A549 treated with AZD9567 at 1 μM for 4 hours (cell line): ENCODE measurements around the gene ANKRD45. TPM values are rescaled to one million over a fixed set of nuclear protein-coding genes. Genes with fewer than 3 reads are reported as not detected.

Experiments used
- total RNA-seq: library from RNA; stranded (reverse); fragments of 200-300 nt; extraction: Qiagen RNA extraction; gene quantifications from 5 replicates; pipeline ENCODE4 v1.2.3, GENCODE V29; 2022; ENCODE audit not compliant: insufficient read depth

ANKRD45 gene
- total RNA-seq = 0.11 to 0.16 TPM (median 0.12 TPM) in 4 of 5 replicates, not detected in the other

GRCh38 chr1:173669491-173669941 lies at the start of gene ANKRD45:
TSS of gene ANKRD45 (minus strand) at chr1:173669851. CDS start at chr1:173659418, 10,433 bp downstream.

DNA sequence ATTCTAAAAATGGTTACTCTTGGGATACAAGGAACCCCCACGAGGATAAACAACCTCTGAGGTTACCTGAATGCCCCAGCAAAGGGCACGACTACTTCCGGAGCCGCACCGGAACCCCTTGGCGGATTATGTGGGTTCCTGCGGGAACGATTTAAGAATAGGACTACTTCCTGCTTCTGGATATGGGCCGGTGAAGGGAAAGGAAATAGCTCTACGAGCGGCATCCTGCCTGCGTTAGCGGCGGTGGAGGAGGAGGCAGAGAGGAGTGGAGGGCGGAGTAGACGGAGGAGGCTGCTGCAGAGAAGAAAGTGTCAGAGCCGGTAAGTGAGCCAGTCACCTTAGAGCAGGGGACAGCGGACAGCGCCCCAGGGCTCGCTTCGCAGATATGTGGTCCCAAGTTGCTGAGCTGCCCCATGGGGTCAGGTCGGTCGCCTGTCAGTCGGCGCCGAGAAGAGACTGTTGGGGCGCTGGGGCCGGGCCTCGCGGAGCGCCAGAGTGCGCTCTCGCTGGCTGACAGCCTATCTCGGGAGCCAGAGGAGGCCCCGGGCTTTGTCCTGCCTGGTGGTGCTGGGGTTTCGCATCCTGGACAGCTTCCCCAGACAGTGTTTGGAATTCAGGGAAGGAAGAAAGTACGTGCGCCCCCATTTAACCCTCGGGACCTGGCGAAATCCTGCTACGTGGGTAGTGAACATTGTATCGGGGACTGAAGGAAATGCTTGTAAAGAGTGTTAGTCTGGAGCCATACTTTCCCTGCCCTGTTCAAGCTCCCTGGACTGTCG lies 45.3 kb upstream of the ANKRD45 start, which contains the start of gene KLHL20:
Gene KLHL20 (plus strand): TSS at position 223 of the 779 bp plus-strand sequence. CDS start 1,063 bp downstream, outside the sequence.

GRCh38 chr1:173635116-173635515 lies 34.5 kb downstream of the ANKRD45 start, which contains the start of gene TEX50:
TSS of gene TEX50 (plus strand) at chr1:173635338. CDS start at chr1:173635522, 184 bp downstream.

DNA sequence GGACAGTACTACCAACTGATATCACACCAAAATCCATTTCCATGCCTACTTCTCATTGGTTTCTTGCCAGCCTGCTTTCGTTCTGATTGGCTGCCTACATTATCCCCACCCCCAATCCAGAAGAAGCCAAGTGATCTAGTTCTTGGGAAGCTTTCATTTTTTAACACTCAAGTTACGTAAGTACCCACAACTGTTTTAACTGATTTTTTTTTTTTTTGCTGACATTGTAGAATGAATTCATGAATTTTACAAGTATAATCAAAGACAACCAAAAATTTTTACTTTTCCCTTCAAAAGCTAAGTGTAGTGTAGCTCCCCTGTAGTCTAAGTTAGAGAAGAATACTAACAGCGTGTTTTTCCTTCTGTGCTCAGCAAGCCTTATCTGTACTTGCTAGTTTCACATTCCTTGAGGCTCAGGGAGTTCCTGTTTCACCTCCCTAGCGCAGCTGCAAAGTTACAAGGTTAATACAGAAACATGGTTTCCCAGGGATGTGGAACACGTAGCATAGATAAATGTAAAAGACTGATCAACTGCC lies 66.5 kb downstream of the ANKRD45 start, which contains the start of gene SLC9C2:
Gene SLC9C2 (minus strand): TSS at position 17 of the 536 bp plus-strand sequence. CDS start 1,296 bp downstream, outside the sequence.

Other genes with a start within 250 kb of the ANKRD45 start
- 300 to 353 TPM (median 325 TPM) in 5 replicates for gene PRDX6, start 192.5 kb downstream of the ANKRD45 start, total RNA-seq
- not detected in 5 replicates for gene SLC9C2, start 66.8 kb downstream of the ANKRD45 start, total RNA-seq
- gene TEX50, start 34.5 kb downstream of the ANKRD45 start, total RNA-seq = not detected in 5 replicates
- 11.7 to 21.0 TPM (median 14.3 TPM) in 5 replicates for gene KLHL20, start 45.1 kb upstream of the ANKRD45 start, total RNA-seq
- 36.9 to 41.1 TPM (median 39.7 TPM) in 5 replicates for gene DARS2, start 154.8 kb upstream of the ANKRD45 start, total RNA-seq
- 11.8 to 16.4 TPM (median 13.7 TPM) in 5 replicates for gene CENPL, start 155.0 kb upstream of the ANKRD45 start, total RNA-seq
- gene GAS5, start 198.1 kb upstream of the ANKRD45 start, total RNA-seq = 318 to 427 TPM (median 328 TPM) in 5 replicates
- 0.70 to 1.6 TPM (median 1.5 TPM) in 5 replicates for gene ZBTB37, start 198.5 kb upstream of the ANKRD45 start, total RNA-seq
- 0.08 to 0.16 TPM (median 0.09 TPM) in 4 of 5 replicates, not detected in the other for gene SERPINC1, start 247.5 kb upstream of the ANKRD45 start, total RNA-seq